MCF 10A (cell line): ENCODE data around the gene RFXANK. TPM values are rescaled to one million over a fixed set of nuclear protein-coding genes. Genes with fewer than 3 reads are reported as not detected.

Experiments used
- BruUV-seq: library from RNA; stranded (reverse); fragments of 400-500 nt; replicated peaks from 2 replicates; lab custom pipeline; 2021; lab: Mats Ljungman, UMichigan
- CTCF ChIA-PET: fragments of 300-600 bp; sonication (Branson Sonifier 250); formaldehyde crosslinking; extraction: SDS; loops from one replicate; lab custom pipeline; 2021; ENCODE audit warnings: antibody characterized with exemption, inconsistent platforms; lab: Yijun Ruan, JAX
- POLR2A ChIA-PET: fragments of 300-600, 350-650 bp; sonication (Branson Sonifier 250); formaldehyde crosslinking; extraction: SDS; loops from one replicate; lab custom pipeline; 2020; ENCODE audit warnings: antibody characterized with exemption, inconsistent platforms; lab: Yijun Ruan, JAX
- DNase-seq: peaks from one replicate; pipeline ENCODE4 v3.0.0-alpha.2; 2018; ENCODE audit not compliant: unreplicated experiment
- H3K27ac Mint-ChIP-seq: one replicate; pipeline ENCODE4 v1.8.0; 2022; ENCODE audit warnings: mild to moderate bottlenecking, low read depth, mixed read lengths; ENCODE audit not compliant: unreplicated experiment
- H3K27me3 Mint-ChIP-seq: one replicate; pipeline ENCODE4 v1.8.0; 2022; ENCODE audit warnings: mixed read lengths; ENCODE audit not compliant: insufficient read depth, unreplicated experiment
- H3K36me3 Mint-ChIP-seq: one replicate; pipeline ENCODE4 v1.8.0; 2022; ENCODE audit warnings: mild to moderate bottlenecking, moderate library complexity, mixed read lengths; ENCODE audit not compliant: insufficient read depth, unreplicated experiment
- H3K4me1 Mint-ChIP-seq: one replicate; pipeline ENCODE4 v1.8.0; 2022; ENCODE audit warnings: mixed read lengths; ENCODE audit not compliant: insufficient read depth, unreplicated experiment
- H3K4me3 Mint-ChIP-seq: one replicate; pipeline ENCODE4 v1.8.0; 2022; ENCODE audit warnings: mild to moderate bottlenecking, moderate library complexity, mixed read lengths; ENCODE audit not compliant: unreplicated experiment
- H3K9me3 Mint-ChIP-seq: one replicate; pipeline ENCODE4 v1.8.0; 2022; ENCODE audit warnings: mixed read lengths; ENCODE audit not compliant: unreplicated experiment
- CTCF ChIP-seq: fragments of 200-600 bp; IDR thresholded peaks from one replicate; pipeline ENCODE4 v1.8.0; 2022; ENCODE audit warnings: antibody characterized with exemption, mild to moderate bottlenecking; ENCODE audit not compliant: unreplicated experiment
- intact Hi-C: fragments of 100-400 bp; cut with micrococcal nuclease; formaldehyde crosslinking; loops from 2 replicates; pipeline ENCODE4 v1.14.1; 2022
- total RNA-seq: library from RNA; stranded (reverse); gene quantifications from 2 replicates; pipeline ENCODE4 v1.2.3, GENCODE V29; 2022

Gene RFXANK
- total RNA-seq, 1 experiment from 2014 or later: 118 TPM

- no peaks in the 10 kb centered on the region for H3K4me1 Mint-ChIP-seq
- POLR2A ChIA-PET: no interaction called here
- no peaks in the 10 kb centered on the region for H3K9me3 Mint-ChIP-seq
- peaks cover 18% of the 10 kb centered on the region for H3K27me3 Mint-ChIP-seq
- CTCF ChIA-PET: interaction anchor here (0.5 kb wide), 1 partner anchor 336 kb away, joined by 3 read pairs; no protein-coding TSS in a partner anchor
- TF ChIP-seq CTCF: no peak
- no peak for DNase-seq
- H3K27ac Mint-ChIP-seq: no peak overlapping the region
- no TSS peak for BruUV-seq
- intact Hi-C loops: no loop called here
- H3K4me3 Mint-ChIP-seq: no peak overlapping the region
- H3K36me3 Mint-ChIP-seq: no peaks in the 10 kb centered on the region
These were observed 34.6 kb downstream of the RFXANK start for GRCh38 chr19:19226663-19227062.

- DNase-seq: no peak
- Mint-ChIP-seq H3K27ac (no peak overlapping the region), H3K4me1 (no peaks in the 10 kb centered on the region), H3K4me3 (no peak overlapping the region), H3K36me3 (no peaks in the 10 kb centered on the region), H3K9me3 (no peaks in the 10 kb centered on the region), H3K27me3 (peaks cover 18% of the 10 kb centered on the region)
- BruUV-seq: no TSS peak
- no peak for TF ChIP-seq CTCF
- intact Hi-C loops: no loop called here
- POLR2A ChIA-PET: interaction anchor here (0.7 kb wide), 1 partner anchor 72 kb away, joined by 3 read pairs; no protein-coding TSS in a partner anchor
- CTCF ChIA-PET: interaction anchor here (0.5 kb wide), 1 partner anchor 337 kb away, joined by 3 read pairs; no protein-coding TSS in a partner anchor
These were observed 35.2 kb downstream of the RFXANK start for GRCh38 chr19:19227217-19227616.

DNA sequence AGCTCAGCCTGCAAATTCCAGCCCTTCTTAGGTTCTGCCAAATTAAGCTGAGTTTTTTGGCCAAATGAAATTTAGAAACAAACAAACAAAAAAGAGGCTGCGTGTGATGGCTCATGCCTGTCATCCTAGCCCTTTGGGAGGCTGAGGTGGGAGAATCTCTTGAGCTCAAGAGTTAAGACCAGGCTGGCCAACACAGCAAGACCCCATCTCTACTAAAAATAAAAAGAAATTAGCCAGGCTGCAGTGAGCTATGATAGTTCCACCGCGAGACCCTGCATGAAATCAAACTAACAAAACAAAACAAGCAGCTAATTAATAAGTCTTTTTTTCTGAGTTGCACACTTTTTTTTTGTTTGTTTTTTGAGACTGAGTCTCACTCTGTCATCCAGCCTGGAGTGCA is 37.6 kb downstream of the RFXANK start:
- no peak for TF ChIP-seq CTCF
- H3K27ac Mint-ChIP-seq: no peak overlapping the region
- no peaks in the 10 kb centered on the region for H3K36me3 Mint-ChIP-seq
- ChIA-PET POLR2A (no interaction called here), CTCF (interaction anchor here (0.6 to 1.0 kb wide), 3 partner anchors 28 to 282 kb away, joined by 4 to 5 read pairs (median 4); no protein-coding TSS in a partner anchor)
- H3K27me3 Mint-ChIP-seq: peaks cover 18% of the 10 kb centered on the region
- no peaks in the 10 kb centered on the region for H3K9me3 Mint-ChIP-seq
- BruUV-seq: no TSS peak
- intact Hi-C loops: no loop called here
- no peaks in the 10 kb centered on the region for H3K4me1 Mint-ChIP-seq
- DNase-seq: no peak
- no peak overlapping the region for H3K4me3 Mint-ChIP-seq

GRCh38 chr19:19230999-19231398 is 38.9 kb downstream of the RFXANK start:
- Mint-ChIP-seq H3K27me3 (peaks cover 18% of the 10 kb centered on the region), H3K9me3 (no peaks in the 10 kb centered on the region), H3K36me3 (no peaks in the 10 kb centered on the region), H3K4me3 (no peak overlapping the region), H3K27ac (no peak overlapping the region), H3K4me1 (no peaks in the 10 kb centered on the region)
- intact Hi-C loops: no loop called here
- no peak for DNase-seq
- ChIA-PET POLR2A (no interaction called here), CTCF (interaction anchor here (0.6 to 1.5 kb wide), 3 partner anchors 11 to 145 kb away, joined by 3 read pairs; no protein-coding TSS in a partner anchor)
- no TSS peak for BruUV-seq
- no peak for TF ChIP-seq CTCF
